HG03521 (cell line): ENCODE data around the gene DDX49.

Experiments used
- ATAC-seq: cut with Tn5 transposase; IDR thresholded peaks from one replicate; pipeline ENCODE4 v1.9.1; 2021; ENCODE audit warnings: mild to moderate bottlenecking, moderate library complexity; ENCODE audit not compliant: unreplicated experiment

DDX49 gene

DNA sequence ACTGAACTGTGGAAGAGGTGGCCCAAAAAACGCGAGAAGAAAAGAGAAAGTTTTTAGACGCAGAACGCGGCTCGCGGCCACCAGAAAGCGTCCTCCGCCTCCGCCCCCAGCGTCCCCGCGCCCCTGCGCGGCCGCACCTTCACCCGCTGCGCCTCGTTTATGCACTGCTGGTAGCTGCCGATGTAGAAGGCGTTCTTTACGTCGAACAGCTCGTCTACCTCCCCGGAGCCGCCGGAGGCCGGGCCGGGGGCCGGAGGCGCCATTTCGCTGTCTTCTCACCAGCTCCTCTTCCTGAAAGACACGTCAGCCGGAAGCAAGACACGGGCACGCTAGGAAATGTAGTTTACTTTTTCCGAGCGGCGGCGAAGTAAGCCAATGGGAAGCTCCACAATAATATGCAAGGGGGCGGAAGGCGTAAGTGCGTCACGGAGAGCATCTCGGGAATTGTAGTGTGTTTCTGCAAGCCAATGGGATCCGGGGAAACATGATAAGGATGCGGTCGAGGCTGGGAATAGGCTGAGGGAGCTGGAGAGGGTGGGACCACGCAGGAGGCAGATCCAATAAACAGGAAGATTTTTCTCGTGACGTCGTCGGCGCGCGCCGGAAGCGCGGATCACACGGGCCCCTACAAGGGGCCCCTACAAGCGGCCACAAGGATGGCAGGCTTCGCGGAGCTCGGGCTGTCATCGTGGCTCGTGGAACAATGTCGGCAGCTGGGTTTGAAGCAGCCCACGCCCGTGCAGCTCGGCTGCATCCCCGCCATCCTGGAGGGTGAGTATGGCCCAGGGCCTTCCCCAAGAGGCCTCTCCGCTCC lies at the start of gene DDX49, which contains the start of gene COPE:
Gene DDX49 (plus strand): TSS at position 630 of the 814 bp plus-strand sequence. CDS start 27 bp downstream, at position 657.
Gene COPE (minus strand): TSS at position 302 of the 814 bp plus-strand sequence. CDS start 39 bp downstream, at position 263.
- ATAC-seq = peak; percentile 95

- no peak for ATAC-seq
Measured at GRCh38 chr19:18869781-18870530, 49.6 kb upstream of the DDX49 start.

GRCh38 chr19:18870531-18871172 lies 48.9 kb upstream of the DDX49 start:
- no peak for ATAC-seq

DNA sequence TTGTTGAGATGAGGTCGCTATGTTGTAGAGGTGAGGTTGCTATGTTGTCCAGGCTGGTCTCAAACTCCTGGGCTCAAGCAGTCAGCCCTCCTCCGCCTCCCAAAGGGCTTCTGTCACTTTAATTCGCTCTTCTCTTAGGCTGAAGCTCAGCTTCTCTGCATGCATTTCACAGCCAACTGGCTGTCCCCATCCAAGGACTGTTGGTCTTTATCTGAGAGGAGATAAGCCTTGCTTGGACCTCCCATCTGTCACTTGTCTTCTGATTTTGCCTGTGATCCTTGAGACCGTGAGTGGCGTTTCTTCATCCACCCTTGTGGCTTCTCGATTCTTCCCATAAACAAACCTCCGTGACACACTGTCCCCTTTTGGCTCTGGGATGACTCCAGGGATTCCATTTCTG lies 48.0 kb upstream of the DDX49 start:
- no peak for ATAC-seq

- no peak for ATAC-seq
Measured at GRCh38 chr19:18875726-18876125, 43.8 kb upstream of the DDX49 start.

- no peak for ATAC-seq
Measured at GRCh38 chr19:18876865-18877264, 42.6 kb upstream of the DDX49 start.

GRCh38 chr19:18878058-18878797 lies 41.3 kb upstream of the DDX49 start:
- ATAC-seq = no peak

DNA sequence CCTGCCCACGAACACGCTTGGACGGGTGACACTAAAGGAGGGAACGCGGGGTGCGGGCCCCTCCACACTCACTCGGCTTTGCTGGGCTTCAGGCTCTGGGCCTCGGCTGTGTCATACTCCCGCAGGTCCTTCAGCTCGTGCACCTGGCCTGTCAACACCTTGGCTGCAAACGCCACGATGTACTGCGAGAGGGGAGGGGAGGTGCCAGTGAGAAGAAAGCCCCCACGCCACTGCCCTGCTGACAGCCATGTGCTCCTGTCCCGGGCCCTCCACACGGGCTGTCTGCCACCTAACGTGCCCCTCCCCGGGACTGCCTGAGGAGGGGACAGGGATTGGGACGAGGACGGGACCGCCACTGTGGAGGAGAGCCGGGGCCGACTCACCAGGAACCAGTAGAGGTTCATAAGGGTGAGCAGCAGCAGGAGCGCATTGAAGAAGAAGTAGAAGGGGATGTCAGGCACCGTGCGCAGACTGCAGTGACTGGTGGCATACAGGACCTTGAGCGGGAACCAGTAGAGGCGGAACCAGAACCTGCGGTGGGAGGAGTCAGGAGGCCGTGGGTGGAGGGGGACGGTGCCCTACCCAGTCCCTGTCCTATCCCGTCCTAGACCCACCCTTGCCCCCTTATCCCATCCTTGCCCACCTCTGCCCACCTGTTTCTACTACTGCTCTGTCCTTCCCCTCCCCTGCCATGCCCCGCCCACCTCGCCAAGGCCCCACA lies 40.5 kb upstream of the DDX49 start:
- no peak for ATAC-seq

DNA sequence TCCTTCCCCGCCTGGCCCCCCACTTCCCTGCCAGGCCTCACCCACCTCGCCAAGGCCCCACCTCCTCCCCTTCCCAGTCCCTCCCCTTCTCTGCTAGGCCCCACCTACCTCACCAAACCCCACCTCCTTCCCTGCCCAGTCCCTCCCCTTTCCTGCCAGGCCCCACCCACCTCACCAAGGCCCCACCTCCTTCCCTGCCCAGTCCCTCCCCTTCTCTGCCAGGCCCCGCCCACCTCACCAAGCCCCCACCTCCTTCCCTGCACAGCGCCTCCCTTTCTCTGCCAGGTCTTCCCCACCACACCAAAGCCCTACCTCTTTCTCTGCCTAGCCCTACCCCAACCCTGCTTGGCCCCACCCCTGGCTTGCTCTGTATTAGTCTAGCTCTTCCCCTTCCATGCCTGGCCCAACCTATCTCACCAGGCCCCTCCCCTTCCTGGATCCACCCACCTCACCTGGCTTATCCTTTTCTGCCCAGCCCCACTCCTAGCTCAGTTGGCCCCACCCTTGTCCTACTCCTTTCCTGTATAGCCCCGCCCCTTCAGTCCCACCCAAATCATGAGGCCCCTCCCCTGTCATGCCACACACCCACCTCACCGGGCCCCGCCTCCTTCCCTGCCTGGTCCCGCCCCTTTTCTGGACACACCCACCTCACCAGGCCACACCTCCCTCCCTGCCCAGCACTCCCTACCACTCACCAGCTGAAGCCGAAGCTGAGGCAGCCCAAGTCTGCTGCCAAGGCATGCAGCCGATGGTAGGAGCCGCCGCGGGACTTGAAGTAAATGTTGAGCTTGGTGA lies 39.7 kb upstream of the DDX49 start:
- ATAC-seq = no peak

GRCh38 chr19:18881491-18881890 lies 38.0 kb upstream of the DDX49 start:
- no peak for ATAC-seq

- no peak for ATAC-seq
Measured at GRCh38 chr19:18883526-18884304, 35.8 kb upstream of the DDX49 start.

DNA sequence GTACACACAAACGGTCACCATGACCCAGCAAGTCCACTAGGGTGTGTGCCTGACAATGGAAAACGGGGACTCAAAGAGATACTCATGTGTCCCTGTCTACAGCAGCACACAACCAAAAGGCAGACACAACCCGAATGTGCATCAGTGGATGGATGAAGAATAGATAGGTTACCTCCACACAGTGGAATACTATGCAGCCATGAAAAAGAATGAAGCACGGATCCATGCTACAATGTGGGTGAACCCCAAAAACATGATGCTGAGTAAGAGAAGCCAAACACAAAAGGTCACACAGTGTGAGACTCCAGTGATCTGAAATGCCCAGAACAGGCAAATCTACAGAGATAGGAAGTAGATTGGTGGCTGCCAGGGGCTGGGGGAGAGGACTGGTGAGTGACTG lies 32.5 kb upstream of the DDX49 start:
- no peak for ATAC-seq

GRCh38 chr19:18889949-18890745 lies 29.4 kb upstream of the DDX49 start:
- ATAC-seq = no peak

GRCh38 chr19:18893587-18894253 lies 25.8 kb upstream of the DDX49 start:
- no peak for ATAC-seq

GRCh38 chr19:18894254-18895037 lies 25.1 kb upstream of the DDX49 start:
- no peak for ATAC-seq

GRCh38 chr19:18895038-18895823 lies 24.3 kb upstream of the DDX49 start:
- no peak for ATAC-seq
